ENCODE results near the gene RCAN3. TPM values are rescaled to one million over a fixed set of nuclear protein-coding genes. Genes with fewer than 3 reads are reported as not detected.
"Not testable (repeated sequence)": the region's sequence is repeated elsewhere in the genome, so short reads cannot be mapped to it uniquely, and the experiment has no call there.

RCAN3 gene
- total RNA-seq, 1 donor = 11.7 TPM

- no peak for DNase-seq (ENCODE audit: low read depth)
- no peak for TF ChIP-seq CTCF (IDR thresholded peaks at IDR 0.05; ENCODE audit: insufficient read depth, low read depth, low read length)
- H3K4me3 ChIP-seq (ENCODE audit: low read depth, low read length) = no peak overlapping the region
These were observed 11.1 kb downstream of the RCAN3 start for GRCh38 chr1:24513706-24514105.

GRCh38 chr1:24514946-24515345 lies 12.3 kb downstream of the RCAN3 start:
- DNase-seq (ENCODE audit: low read depth) = no peak
- no peak for TF ChIP-seq CTCF (IDR thresholded peaks at IDR 0.05; ENCODE audit: insufficient read depth, low read depth, low read length)
- no peak overlapping the region for H3K4me3 ChIP-seq (ENCODE audit: low read depth, low read length)

- H3K4me3 ChIP-seq (ENCODE audit: low read depth, low read length) = not testable (repeated sequence)
- DNase-seq (ENCODE audit: low read depth) = peak; percentile 11
These were observed 13.1 kb downstream of the RCAN3 start for GRCh38 chr1:24515671-24516209.

GRCh38 chr1:24516506-24516905 lies 13.9 kb downstream of the RCAN3 start:
- no peak for TF ChIP-seq CTCF (IDR thresholded peaks at IDR 0.05; ENCODE audit: insufficient read depth, low read depth, low read length)
- DNase-seq (ENCODE audit: low read depth) = no peak
- H3K4me3 ChIP-seq (ENCODE audit: low read depth, low read length) = no peak overlapping the region

GRCh38 chr1:24517898-24518297 lies 15.3 kb downstream of the RCAN3 start:
- no peak for TF ChIP-seq CTCF (IDR thresholded peaks at IDR 0.05; ENCODE audit: insufficient read depth, low read depth, low read length)
- DNase-seq (ENCODE audit: low read depth) = no peak
- H3K4me3 ChIP-seq (ENCODE audit: low read depth, low read length) = no peak overlapping the region

- H3K4me3 ChIP-seq (ENCODE audit: low read depth, low read length); DNase-seq (ENCODE audit: low read depth): not testable (repeated sequence)
These were observed 17.6 kb downstream of the RCAN3 start for GRCh38 chr1:24520282-24520681.

- TF ChIP-seq CTCF (IDR thresholded peaks at IDR 0.05; ENCODE audit: insufficient read depth, low read depth, low read length) = no peak
- no peak for DNase-seq (ENCODE audit: low read depth)
- no peak overlapping the region for H3K4me3 ChIP-seq (ENCODE audit: low read depth, low read length)
These were observed 23.0 kb downstream of the RCAN3 start for GRCh38 chr1:24525606-24526005.

- no peak for TF ChIP-seq CTCF (IDR thresholded peaks at IDR 0.05; ENCODE audit: insufficient read depth, low read depth, low read length)
- no peak overlapping the region for H3K4me3 ChIP-seq (ENCODE audit: low read depth, low read length)
- DNase-seq (ENCODE audit: low read depth) = no peak
These were observed 23.4 kb downstream of the RCAN3 start for GRCh38 chr1:24526045-24526444.

Measured in fibroblast of villous mesenchyme (primary cell).